CD4-positive, alpha-beta T cell treated with Interleukin-12 subunit alpha and Interleukin-12 subunit beta, for 1 hour (primary cell): ENCODE data around the gene CPZ.
"Not testable (repeated sequence)": the region's sequence is repeated elsewhere in the genome, so short reads cannot be mapped to it uniquely, and the experiment has no call there.

Source experiments
- DNase-seq: peaks from one replicate; pipeline ENCODE4 v3.0.0-alpha.2; 2020

Gene CPZ

GRCh38 chr4:8613421-8614364, 21.1 kb downstream of the CPZ start:
- DNase-seq = no peak

- DNase-seq = no peak
Observed at GRCh38 chr4:8614365-8615193, 22.0 kb downstream of the CPZ start.

GRCh38 chr4:8615366-8615765, 22.8 kb downstream of the CPZ start:
- no peak for DNase-seq

- no peak for DNase-seq
Observed at GRCh38 chr4:8615921-8616787, 23.6 kb downstream of the CPZ start.

- DNase-seq = no peak
Observed at GRCh38 chr4:8616831-8617230, 24.3 kb downstream of the CPZ start.

GRCh38 chr4:8617486-8618040, 25.0 kb downstream of the CPZ start:
- DNase-seq = no peak

GRCh38 chr4:8618421-8618820, 25.9 kb downstream of the CPZ start:
- DNase-seq = no peak

- DNase-seq = no peak
Observed at GRCh38 chr4:8618961-8619720, 26.6 kb downstream of the CPZ start.

- not testable (repeated sequence) for DNase-seq
Observed at GRCh38 chr4:8621135-8621534, 28.6 kb downstream of the CPZ start.

GRCh38 chr4:8624601-8625272, 32.2 kb downstream of the CPZ start:
- not testable (repeated sequence) for DNase-seq

- DNase-seq = not testable (repeated sequence)
Observed at GRCh38 chr4:8630240-8630905, 37.8 kb downstream of the CPZ start.

GRCh38 chr4:8631896-8632295, 39.3 kb downstream of the CPZ start:
- DNase-seq = not testable (repeated sequence)

GRCh38 chr4:8634773-8635172, 42.2 kb downstream of the CPZ start:
- DNase-seq = not testable (repeated sequence)

GRCh38 chr4:8635897-8636554, 43.5 kb downstream of the CPZ start:
- not testable (repeated sequence) for DNase-seq

- no peak for DNase-seq
Observed at GRCh38 chr4:8637456-8637984, 45.0 kb downstream of the CPZ start.

GRCh38 chr4:8639021-8639420, 46.5 kb downstream of the CPZ start:
- DNase-seq = no peak

- no peak for DNase-seq
Observed at GRCh38 chr4:8639777-8640720, 47.5 kb downstream of the CPZ start.

- no peak for DNase-seq
Observed at GRCh38 chr4:8640816-8641215, 48.3 kb downstream of the CPZ start.
